ENCODE data around the gene SDHAF1.
"Not testable (repeated sequence)": the region's sequence is repeated elsewhere in the genome, so short reads cannot be mapped to it uniquely, and the experiment has no call there.

SDHAF1 gene

GRCh38 chr19:35977446-35978222 is 17.4 kb upstream of the SDHAF1 start:
- Mint-ChIP-seq H3K4me1 (no peaks in the 10 kb centered on the region), H3K4me3 (no peak overlapping the region)

GRCh38 chr19:35978271-35978670 is 16.7 kb upstream of the SDHAF1 start:
- no peaks in the 10 kb centered on the region for H3K36me3 Mint-ChIP-seq
- ATAC-seq (ENCODE audit: low read depth), result no peak
- no peaks in the 10 kb centered on the region for H3K4me1 Mint-ChIP-seq
- DNase-seq (ENCODE audit: low spot score in 2 of 2), result no peak
- no peaks in the 10 kb centered on the region for H3K9me3 Mint-ChIP-seq
- no peak overlapping the region for H3K27ac Mint-ChIP-seq
- no peak overlapping the region for H3K4me3 Mint-ChIP-seq
- H3K27me3 Mint-ChIP-seq, result peaks cover 24% of the 10 kb centered on the region

More at GRCh38 chr19:35977446-35978222, 17.4 kb upstream of the SDHAF1 start:
- Mint-ChIP-seq H3K9me3 (no peaks in the 10 kb centered on the region), H3K27me3 (peaks cover 25% of the 10 kb centered on the region), H3K27ac (no peak overlapping the region), H3K36me3 (no peaks in the 10 kb centered on the region)
- DNase-seq (ENCODE audit: low spot score in 2 of 2) (no peak), ATAC-seq (ENCODE audit: low read depth) (peak; percentile 72)

DNA sequence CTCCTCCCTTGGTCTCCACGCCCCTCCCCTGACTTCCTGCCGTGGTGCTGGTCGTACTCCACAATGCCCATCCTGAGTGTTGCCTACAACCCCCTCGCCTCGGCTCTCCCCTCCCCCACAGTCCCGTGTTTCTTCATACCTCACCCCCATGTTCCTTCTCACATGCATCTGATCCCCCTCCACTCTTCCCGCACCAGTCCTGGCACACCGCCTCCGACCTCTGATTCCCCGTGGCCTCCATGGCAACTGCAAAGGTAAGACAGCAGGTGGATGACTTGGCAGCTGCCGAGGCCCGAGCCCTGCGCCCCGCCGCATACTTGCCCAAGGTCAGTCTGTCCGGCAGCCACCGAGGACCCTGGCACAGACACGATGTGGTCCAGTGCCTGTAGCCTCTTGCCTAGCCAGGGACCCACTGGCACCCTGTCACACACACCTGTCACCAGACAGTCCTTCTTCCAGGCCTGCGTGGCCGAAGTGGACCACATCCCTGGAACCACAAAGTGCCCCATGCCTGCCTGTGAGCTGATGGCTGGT is 16.1 kb upstream of the SDHAF1 start:
- Mint-ChIP-seq H3K9me3 (no peaks in the 10 kb centered on the region), H3K27ac (no peak overlapping the region), H3K36me3 (no peaks in the 10 kb centered on the region), H3K4me3 (no peak overlapping the region), H3K4me1 (no peaks in the 10 kb centered on the region), H3K27me3 (peaks cover 25% of the 10 kb centered on the region)
- DNase-seq (ENCODE audit: low spot score in 2 of 2) (no peak), ATAC-seq (ENCODE audit: low read depth) (no peak)

DNA sequence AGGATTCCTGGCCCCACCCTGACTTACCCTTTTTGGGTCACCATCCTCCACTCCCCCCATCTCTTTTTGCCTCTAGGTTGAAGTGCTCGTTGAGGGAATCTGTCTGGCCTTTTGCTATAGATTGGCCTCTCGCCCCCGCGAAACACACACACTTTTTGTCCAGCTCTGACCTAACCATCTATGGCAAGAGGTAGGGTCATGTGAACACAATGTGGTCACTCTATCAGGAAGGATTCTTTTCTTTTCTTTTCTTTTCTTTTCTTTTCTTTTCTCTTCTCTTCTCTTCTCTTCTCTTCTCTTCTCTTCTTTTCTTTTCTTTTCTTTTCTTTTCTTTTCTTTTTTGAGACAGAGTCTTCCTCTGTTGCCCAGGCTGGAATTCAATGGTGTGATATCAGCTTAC is 14.0 kb upstream of the SDHAF1 start:
- H3K4me1 Mint-ChIP-seq; H3K4me3 Mint-ChIP-seq; H3K27ac Mint-ChIP-seq; H3K36me3 Mint-ChIP-seq; ATAC-seq (ENCODE audit: low read depth); H3K9me3 Mint-ChIP-seq; DNase-seq (ENCODE audit: low spot score in 2 of 2): not testable (repeated sequence)
- H3K27me3 Mint-ChIP-seq, result peaks cover 39% of the 10 kb centered on the region

DNA sequence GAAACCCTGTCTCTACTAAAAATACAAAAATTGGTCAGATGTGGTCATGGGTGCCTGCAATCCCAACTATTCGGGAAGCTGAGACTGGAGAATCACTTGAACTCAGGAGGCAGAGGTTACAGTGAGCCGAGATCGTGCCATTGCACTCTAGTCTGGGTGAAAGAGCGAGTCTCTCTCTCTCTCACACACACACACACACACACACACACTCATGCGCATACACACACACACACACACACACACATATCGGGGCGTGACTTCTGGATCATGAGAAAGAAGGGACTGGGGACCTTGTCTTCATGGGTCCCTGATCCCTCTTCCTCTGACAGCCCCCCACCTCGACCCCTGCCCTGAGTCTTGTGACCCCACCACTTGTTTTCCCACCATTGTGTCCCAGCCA is 11.8 kb upstream of the SDHAF1 start:
- H3K27me3 Mint-ChIP-seq, result peaks cover 37% of the 10 kb centered on the region
- no peak overlapping the region for H3K27ac Mint-ChIP-seq
- peaks cover 6% of the 10 kb centered on the region for H3K4me1 Mint-ChIP-seq
- H3K4me3 Mint-ChIP-seq, result no peak overlapping the region
- no peak for ATAC-seq (ENCODE audit: low read depth)
- no peaks in the 10 kb centered on the region for H3K36me3 Mint-ChIP-seq
- H3K9me3 Mint-ChIP-seq, result no peaks in the 10 kb centered on the region
- no peak for DNase-seq (ENCODE audit: low spot score in 2 of 2)

DNA sequence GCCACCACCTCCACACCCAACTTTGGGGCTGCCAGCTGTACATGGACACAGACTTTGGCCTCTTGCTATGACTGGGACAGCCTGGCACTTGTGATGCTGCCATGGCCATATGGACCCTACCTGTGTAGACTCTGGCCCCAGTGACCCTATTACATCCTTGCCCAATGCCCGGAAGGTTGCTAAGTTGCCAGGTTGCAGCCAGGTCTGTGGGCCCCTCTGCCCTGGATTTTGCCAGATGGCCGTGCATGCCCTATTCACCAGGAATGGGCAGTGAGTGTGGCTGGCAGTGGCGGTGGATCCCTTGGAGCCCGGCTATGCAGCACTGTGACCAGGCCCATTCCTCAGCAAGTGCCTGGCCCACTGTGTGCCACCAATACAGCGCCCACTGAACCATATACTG is 8.9 kb upstream of the SDHAF1 start:
- H3K27me3 Mint-ChIP-seq, result peaks cover 21% of the 10 kb centered on the region
- no peak for DNase-seq (ENCODE audit: low spot score in 2 of 2)
- no peaks in the 10 kb centered on the region for H3K9me3 Mint-ChIP-seq
- no peak overlapping the region for H3K27ac Mint-ChIP-seq
- ATAC-seq (ENCODE audit: low read depth), result no peak
- H3K4me3 Mint-ChIP-seq, result peak overlapping the region; percentile 57
- no peaks in the 10 kb centered on the region for H3K36me3 Mint-ChIP-seq
- peaks cover 6% of the 10 kb centered on the region for H3K4me1 Mint-ChIP-seq

- no peaks in the 10 kb centered on the region for H3K9me3 Mint-ChIP-seq
- DNase-seq (ENCODE audit: low spot score in 2 of 2) (peak in 1 of 2 donors; percentile 32), ATAC-seq (ENCODE audit: low read depth) (peak; percentile 82)
- H3K27me3 Mint-ChIP-seq, result peaks cover 19% of the 10 kb centered on the region
- H3K27ac Mint-ChIP-seq, result no peak overlapping the region
- peaks cover 6% of the 10 kb centered on the region for H3K4me1 Mint-ChIP-seq
- H3K4me3 Mint-ChIP-seq, result peak overlapping the region; percentile 86
- H3K36me3 Mint-ChIP-seq, result no peaks in the 10 kb centered on the region
Observed at GRCh38 chr19:35986664-35987570, 8.1 kb upstream of the SDHAF1 start.

- H3K27ac Mint-ChIP-seq, result no peak overlapping the region
- H3K4me1 Mint-ChIP-seq, result peaks cover 6% of the 10 kb centered on the region
- no peaks in the 10 kb centered on the region for H3K36me3 Mint-ChIP-seq
- no peaks in the 10 kb centered on the region for H3K9me3 Mint-ChIP-seq
- H3K4me3 Mint-ChIP-seq, result peak overlapping the region; percentile 40
- peaks cover 18% of the 10 kb centered on the region for H3K27me3 Mint-ChIP-seq
- no peak for DNase-seq (ENCODE audit: low spot score in 2 of 2)
- ATAC-seq (ENCODE audit: low read depth), result no peak
Observed at GRCh38 chr19:35987571-35987896, 7.5 kb upstream of the SDHAF1 start.

DNA sequence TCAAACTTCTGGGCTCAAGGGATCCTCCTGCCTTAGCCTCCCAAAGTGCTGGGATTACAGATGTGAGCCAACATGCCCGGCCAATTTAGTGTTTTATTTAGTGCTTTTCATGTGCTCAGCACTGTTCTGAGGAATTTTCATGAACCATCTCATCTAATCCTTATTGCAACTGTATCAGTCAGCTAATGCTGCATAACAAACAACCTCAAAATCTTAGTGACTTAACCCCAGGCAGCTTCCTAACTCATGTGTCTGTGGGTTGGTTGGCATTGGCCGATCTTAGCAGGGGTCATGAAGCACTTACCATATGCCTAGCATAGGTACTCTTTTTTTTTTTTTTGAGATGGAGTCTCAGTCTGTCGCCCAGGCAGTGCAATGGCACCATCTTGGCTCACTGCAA is 6.2 kb upstream of the SDHAF1 start:
- Mint-ChIP-seq H3K36me3 (no peaks in the 10 kb centered on the region), H3K27me3 (peaks cover 15% of the 10 kb centered on the region), H3K9me3 (no peaks in the 10 kb centered on the region), H3K4me3 (no peak overlapping the region), H3K4me1 (peaks cover 6% of the 10 kb centered on the region), H3K27ac (no peak overlapping the region)
- DNase-seq (ENCODE audit: low spot score in 2 of 2), result no peak
- ATAC-seq (ENCODE audit: low read depth), result no peak

DNA sequence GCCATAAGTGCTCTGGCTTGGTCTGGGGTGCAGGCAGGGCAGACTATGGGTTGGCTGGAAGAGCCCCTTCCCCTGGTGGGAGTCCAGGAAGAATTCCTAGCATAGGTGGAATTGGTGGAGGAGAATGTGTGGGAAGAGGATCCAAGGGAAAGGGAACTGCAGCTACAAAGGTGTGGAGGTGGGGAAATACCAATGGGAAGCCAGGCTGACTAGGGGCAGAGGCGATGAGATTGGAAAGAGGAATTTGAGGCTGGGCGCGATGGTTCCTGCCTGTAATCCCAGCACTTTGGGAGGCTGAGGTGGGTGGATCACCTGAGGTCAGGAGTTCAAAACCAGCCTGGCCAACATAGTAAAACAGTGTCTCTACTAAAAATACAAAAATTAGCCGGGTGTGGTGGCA is 4.8 kb upstream of the SDHAF1 start:
- ATAC-seq (ENCODE audit: low read depth) (no peak), DNase-seq (ENCODE audit: low spot score in 2 of 2) (no peak)
- H3K4me3 Mint-ChIP-seq, result no peak overlapping the region
- no peaks in the 10 kb centered on the region for H3K36me3 Mint-ChIP-seq
- H3K4me1 Mint-ChIP-seq, result peaks cover 8% of the 10 kb centered on the region
- H3K9me3 Mint-ChIP-seq, result no peaks in the 10 kb centered on the region
- H3K27ac Mint-ChIP-seq, result no peak overlapping the region
- H3K27me3 Mint-ChIP-seq, result peaks cover 8% of the 10 kb centered on the region

DNA sequence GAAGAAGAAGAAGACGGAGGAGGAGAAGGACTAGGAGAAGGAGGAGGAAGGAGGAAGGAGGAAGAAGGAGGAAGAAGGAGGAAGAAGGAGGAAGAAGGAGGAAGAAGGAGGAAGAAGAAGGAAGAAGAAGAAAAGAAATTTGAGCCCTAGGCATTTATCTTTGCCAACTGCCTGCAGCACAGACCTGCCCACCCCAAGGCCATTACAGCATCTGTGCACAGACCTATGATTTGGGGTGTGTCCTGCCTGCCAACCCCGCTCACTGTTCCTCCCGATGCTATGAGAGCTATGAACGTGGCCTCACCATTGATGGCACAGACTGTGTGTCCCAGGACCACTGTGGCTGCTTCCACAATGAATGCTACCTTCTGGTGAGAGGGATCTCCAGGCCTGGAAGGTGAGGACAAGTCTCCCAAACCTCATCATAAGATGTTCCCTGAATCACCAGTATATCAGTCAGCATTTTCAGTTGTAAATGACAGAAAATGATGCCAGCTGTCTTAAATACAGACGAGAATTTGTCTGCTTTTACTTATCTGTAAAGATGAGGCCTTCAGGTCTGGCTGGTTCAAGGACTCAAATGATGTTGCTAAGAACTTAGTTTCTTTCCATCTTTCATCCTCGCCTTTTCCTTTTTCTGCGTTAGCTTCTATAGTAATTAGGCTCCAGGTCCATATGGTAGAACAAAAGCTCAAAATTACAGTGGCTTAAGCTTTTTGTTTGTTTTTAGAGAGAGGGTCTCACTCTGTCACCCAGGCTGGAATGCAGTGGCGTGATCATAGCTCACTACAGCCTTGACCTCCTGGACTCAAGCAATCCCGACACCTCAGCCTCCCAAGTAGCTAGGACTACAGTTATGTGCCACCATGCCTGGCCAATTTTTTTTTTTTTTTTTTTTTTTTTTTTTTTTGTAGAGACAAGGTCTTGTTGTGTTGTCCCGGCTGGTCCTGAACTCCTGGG is 3.9 kb upstream of the SDHAF1 start:
- H3K4me3 Mint-ChIP-seq, result no peak overlapping the region
- peaks cover 13% of the 10 kb centered on the region for H3K4me1 Mint-ChIP-seq
- no peak overlapping the region for H3K27ac Mint-ChIP-seq
- DNase-seq (ENCODE audit: low spot score in 2 of 2) (no peak), ATAC-seq (ENCODE audit: low read depth) (no peak)
- no peaks in the 10 kb centered on the region for H3K9me3 Mint-ChIP-seq
- no peaks in the 10 kb centered on the region for H3K27me3 Mint-ChIP-seq
- no peaks in the 10 kb centered on the region for H3K36me3 Mint-ChIP-seq

DNA sequence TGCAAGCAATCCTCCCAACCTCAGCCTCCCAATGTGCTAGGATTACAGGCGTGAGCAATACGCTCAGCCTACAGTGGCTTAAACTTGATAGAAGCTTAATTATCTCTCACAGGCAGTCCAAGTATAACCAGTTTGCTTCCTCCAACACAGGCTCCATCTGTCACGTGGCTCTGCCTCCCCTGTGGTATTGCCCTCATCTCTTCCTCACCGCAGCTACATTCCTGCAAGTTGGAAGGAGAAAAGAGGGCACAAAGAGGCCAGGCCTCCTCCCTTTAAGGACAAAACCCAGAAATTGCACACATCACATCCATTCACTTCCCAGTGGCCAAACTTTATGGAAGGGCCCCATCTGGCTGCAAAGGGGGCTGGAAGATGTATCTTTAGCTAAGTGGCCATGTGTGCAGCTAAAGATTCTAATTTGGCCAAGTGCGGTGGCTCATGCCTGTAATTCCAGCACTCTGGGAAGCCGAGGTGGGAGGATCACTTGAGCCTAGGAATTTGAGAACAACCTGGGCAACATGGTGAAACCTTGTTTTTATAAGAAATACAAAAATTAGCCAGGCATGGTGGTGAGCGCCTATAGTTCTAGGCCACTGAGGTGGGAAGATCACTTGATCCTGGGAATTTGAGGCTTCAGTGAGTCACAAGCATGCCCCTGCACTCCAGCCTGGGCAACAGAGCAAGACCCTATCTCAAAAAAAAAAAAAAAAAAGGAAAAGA is 3.1 kb upstream of the SDHAF1 start:
- no peak for DNase-seq (ENCODE audit: low spot score in 2 of 2)
- Mint-ChIP-seq H3K27ac (no peak overlapping the region), H3K9me3 (no peaks in the 10 kb centered on the region), H3K27me3 (no peaks in the 10 kb centered on the region), H3K4me3 (no peak overlapping the region), H3K36me3 (no peaks in the 10 kb centered on the region), H3K4me1 (peaks cover 17% of the 10 kb centered on the region)
- no peak for ATAC-seq (ENCODE audit: low read depth)

Data from memory B cell (primary cell).